HG02938 (cell line): Measurements from ENCODE around the gene NFATC2.

Source experiments
- ATAC-seq: cut with Tn5 transposase; IDR thresholded peaks from one replicate; pipeline ENCODE4 v1.9.1; 2021; ENCODE audit warnings: mild to moderate bottlenecking, moderate library complexity; ENCODE audit not compliant: unreplicated experiment

The NFATC2 gene

GRCh38 chr20:51497542-51498467, 44.7 kb downstream of the NFATC2 start:
- no peak for ATAC-seq

GRCh38 chr20:51496964-51497363, 45.6 kb downstream of the NFATC2 start:
- no peak for ATAC-seq

GRCh38 chr20:51495921-51496545, 46.5 kb downstream of the NFATC2 start:
- no peak for ATAC-seq

- no peak for ATAC-seq
These were observed 47.2 kb downstream of the NFATC2 start for GRCh38 chr20:51495291-51495690.

DNA sequence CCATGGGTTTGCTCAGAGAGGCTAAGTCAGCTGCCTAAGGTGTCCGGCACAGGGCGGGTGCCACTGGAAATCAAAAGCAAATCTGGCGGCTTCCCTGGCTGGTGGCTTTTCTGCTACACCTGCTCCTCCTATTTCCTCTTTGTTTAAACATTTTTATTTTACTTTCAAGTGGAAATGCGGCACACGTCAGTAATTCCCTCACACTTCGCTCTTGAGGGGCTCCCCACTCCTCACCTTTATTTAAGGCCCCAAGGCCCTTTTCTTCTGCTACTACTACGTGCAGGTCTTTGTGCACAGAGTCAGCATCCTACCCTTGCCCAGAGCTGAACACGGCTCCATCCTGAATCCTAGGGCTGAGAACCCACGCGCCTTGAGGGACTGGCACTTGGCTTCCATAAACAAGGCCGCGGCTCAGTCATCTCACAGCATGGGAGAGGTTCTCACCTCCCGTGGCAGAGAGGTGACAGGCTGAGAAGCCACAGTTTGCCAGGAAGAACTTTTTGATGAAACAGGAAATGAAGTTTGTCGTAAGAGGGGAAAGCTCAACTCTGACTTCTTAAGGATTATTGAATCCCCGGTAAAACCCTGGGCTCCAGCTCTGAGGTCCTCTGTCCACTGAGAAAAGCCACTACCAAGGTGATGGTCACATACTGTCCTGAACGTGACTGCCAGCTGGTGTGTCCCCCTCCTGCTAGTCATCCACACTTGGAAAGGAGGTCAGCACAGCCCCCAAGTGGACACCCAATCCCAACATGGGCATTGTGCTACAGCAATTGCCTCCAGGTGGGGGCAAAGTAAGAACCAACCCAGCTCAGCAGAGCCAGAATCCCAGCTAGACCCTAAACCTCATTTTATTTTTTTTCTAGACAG, 48.0 kb downstream of the NFATC2 start:
- ATAC-seq = no peak

GRCh38 chr20:51493346-51493791, 49.1 kb downstream of the NFATC2 start:
- ATAC-seq = no peak

GRCh38 chr20:51492167-51493092, 50.1 kb downstream of the NFATC2 start:
- ATAC-seq = no peak

- ATAC-seq = no peak
These were observed 51.1 kb downstream of the NFATC2 start for GRCh38 chr20:51491393-51491792.

DNA sequence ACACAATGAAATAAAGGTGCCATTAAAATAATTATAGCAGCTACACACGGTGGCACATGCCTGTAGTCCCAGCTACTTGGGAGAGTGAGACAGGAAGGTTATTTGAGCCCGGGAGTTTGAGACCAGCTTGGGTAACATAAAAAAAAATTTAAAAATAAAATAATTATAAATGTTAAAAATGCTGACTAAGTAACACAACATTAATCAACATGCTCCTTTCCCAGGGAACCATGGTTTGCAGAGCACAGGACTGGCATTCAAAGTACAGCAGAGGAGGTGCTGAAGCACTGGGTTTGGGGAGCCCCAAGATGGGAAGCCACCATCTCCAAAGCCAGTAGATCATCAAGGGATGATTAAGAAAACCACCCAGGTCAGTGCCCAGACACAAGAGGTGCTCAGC, 51.9 kb downstream of the NFATC2 start:
- no peak for ATAC-seq

DNA sequence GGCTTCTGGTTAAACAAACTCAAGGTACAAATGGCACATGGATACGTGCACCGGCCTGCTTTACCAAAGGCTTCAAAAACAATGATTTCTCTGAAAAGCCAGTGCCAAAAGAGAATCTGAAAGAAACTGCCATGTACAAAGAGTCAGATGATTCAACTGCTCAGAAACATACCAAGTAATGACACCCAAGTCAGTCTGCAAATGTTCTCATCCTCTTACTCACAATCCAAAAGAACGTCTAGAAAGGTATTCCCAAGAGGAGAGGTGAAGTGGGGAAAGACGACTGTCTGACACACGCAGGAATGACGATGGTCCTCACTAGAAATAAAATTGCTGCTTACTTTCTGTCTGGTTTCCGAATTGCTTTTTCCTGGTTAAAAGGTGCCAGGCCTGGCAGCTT, 52.9 kb downstream of the NFATC2 start:
- no peak for ATAC-seq

- ATAC-seq = no peak
These were observed 54.2 kb downstream of the NFATC2 start for GRCh38 chr20:51488331-51488730.

DNA sequence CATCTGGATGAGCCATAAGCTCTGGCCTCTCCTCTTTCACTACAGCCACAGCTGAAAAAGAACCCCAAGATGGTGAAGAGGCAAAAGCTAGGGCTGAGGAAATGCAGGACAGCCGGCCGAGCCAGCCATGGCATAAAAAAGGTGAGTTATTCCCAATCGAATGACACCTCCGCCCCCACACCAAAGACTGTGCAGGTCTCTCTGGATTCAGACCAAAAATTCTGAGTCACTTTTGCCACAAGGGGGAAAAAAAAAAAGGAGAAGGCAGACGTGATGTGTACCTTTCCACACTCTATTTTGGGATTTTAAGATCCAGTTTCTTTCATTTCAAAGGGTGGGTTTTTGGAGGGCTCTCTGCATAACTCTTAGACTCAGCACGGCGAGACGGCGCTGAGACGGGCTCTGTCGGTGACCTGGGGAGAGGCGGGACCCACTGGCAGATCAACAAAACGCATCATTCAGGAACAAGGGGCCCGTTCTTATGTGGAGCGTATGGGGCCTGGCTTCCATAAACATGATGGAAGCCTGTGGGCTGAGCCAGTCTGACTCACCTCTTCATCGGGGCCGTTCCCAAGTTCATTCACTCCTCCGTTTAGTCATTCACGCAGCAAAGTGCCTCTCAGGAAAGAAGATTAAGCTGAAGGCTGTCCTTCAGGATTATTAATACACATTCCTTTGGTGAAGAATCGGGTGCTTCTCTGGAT, 54.8 kb downstream of the NFATC2 start:
- ATAC-seq = no peak

DNA sequence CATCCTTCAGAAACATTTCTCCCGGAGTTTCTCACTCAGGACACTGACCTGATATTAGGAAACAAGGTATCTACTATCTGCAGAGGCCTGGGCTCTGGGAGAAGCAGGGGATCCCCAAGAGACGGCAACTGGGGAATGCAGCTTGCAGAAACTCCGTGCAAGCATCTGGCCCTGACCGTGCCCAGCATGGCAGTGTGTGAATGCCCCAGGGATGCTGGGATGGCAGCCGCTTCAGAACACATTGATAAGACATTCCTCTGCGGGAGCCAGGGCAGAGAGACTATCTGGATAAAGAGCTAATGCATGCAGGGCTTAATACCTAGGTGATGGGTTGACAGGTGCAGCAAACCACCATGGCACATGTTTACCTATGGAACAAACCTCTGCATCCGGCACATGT, 55.4 kb downstream of the NFATC2 start:
- no peak for ATAC-seq

- no peak for ATAC-seq
These were observed 56.1 kb downstream of the NFATC2 start for GRCh38 chr20:51486197-51487005.

- ATAC-seq = no peak
These were observed 57.7 kb downstream of the NFATC2 start for GRCh38 chr20:51484831-51485230.

DNA sequence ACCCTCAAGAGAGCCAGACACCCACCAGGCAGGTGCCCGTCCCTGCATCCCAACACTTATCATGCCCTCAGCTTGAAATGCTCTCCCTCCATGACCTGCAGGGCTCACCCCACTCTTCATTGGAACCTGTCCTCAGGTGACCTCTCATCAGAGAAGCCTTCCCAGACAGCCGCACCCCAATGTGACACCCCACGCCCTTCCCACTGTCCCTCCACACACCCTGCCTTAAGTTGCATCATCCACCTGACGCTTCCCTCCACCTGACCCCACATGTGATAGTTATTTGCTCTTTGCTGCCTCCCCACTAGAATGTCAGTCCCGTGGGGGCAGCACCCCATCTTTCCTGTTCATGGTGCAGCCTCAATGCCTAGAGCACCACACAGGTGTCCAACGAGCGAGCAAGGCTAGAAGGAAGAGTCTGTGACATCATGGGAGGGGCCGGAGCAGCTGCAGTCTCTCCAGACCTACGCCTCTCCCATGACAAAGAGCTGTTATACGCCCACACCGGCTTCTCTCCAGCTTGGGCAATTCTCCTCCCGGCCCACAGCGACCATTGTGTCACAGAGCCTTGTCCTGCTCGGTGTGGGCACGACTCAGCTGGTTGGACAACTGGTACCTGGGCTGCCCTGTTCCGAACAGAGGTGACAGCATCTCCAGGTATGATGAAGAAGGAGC, 58.2 kb downstream of the NFATC2 start:
- ATAC-seq = no peak

DNA sequence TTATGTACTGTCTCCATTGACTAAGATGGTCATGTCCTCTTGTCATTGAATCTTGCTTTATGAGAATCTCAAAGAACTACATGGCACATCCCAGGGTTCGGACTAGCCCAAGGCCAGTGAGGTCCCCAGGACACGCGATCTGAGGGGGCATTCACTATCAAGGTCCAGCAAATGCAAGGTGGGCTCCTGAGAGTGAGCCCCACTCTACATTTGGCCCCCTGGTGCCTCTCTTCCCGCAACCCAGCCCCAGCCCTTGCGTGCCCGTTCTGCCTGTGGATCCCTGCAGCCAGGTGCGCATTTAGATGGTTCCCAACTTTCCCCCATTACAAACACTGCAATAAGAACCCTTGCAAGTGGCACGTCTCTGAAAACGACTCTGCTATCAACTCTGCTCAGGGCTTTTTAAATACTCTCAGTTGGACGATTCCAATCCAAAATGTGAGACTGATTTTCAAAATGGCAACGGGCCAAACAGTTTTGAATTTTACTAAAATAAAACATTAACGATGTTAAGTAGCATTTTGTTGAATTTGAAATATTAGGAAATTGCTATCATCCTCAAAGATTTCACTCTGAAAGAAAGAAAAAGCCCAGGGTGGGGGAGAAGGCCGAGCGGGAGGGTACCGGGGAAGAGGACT, 59.6 kb downstream of the NFATC2 start:
- ATAC-seq = no peak
